Caco-2 (cell line): ENCODE measurements around the gene TAF15. TPM values are rescaled to one million over a fixed set of nuclear protein-coding genes. Genes with fewer than 3 reads are reported as not detected.

Source experiments
- BruUV-seq: library from RNA; stranded (reverse); fragments of 400-500 nt; replicated peaks from 2 replicates; lab custom pipeline; 2021; lab: Mats Ljungman, UMichigan
- CTCF ChIA-PET: fragments of 300-600 bp; sonication (Branson Sonifier 250); formaldehyde crosslinking; loops from one replicate; lab custom pipeline; 2022; ENCODE audit warnings: antibody characterized with exemption; lab: Charles Lee
- POLR2A ChIA-PET: fragments of 300-600 bp; sonication (Branson Sonifier 250); formaldehyde crosslinking; loops from one replicate; lab custom pipeline; 2022; ENCODE audit warnings: antibody characterized with exemption; lab: Charles Lee
- DNase-seq, 2 experiments: peaks; one replicate each; pipeline versions ENCODE4 v3.0.0 to v3.0.0-alpha.2; 2020 to 2022
- H3K27me3 ChIP-seq: replicated peaks from 2 replicates; pipeline ENCODE4 v1.6.0; 2011; ENCODE audit warnings: low read length; ENCODE audit not compliant: control insufficient read depth, insufficient read depth
- H3K36me3 ChIP-seq: 2 replicates; pipeline ENCODE4 v1.5.1; 2011; ENCODE audit warnings: low read length; ENCODE audit not compliant: control insufficient read depth, insufficient read depth
- H3K4me1 ChIP-seq: fragments of 250-450 bp; sonication (Bioruptor Pico); 2 replicates; pipeline ENCODE4 v1.5.1; 2020; ENCODE audit warnings: mild to moderate bottlenecking
- H3K4me3 ChIP-seq: 2 replicates; pipeline ENCODE4 v1.5.1; 2011; ENCODE audit warnings: low read depth, mild to moderate bottlenecking, control low read depth, low read length
- H3K9me3 ChIP-seq: fragments of 250-450 bp; sonication (Bioruptor Pico); 2 replicates; pipeline ENCODE4 v1.5.1; 2020; ENCODE audit warnings: mild to moderate bottlenecking, moderate library complexity
- H3K27ac Mint-ChIP-seq: one replicate; pipeline ENCODE4 v1.8.0; 2022; ENCODE audit warnings: mixed read lengths; ENCODE audit not compliant: unreplicated experiment
- H3K27me3 Mint-ChIP-seq: one replicate; pipeline ENCODE4 v1.8.0; 2022; ENCODE audit warnings: mixed read lengths; ENCODE audit not compliant: insufficient read depth, unreplicated experiment
- H3K36me3 Mint-ChIP-seq: one replicate; pipeline ENCODE4 v1.8.0; 2022; ENCODE audit warnings: mild to moderate bottlenecking, mixed read lengths; ENCODE audit not compliant: insufficient read depth, unreplicated experiment
- H3K4me1 Mint-ChIP-seq: one replicate; pipeline ENCODE4 v1.8.0; 2022; ENCODE audit warnings: low read depth, mixed read lengths; ENCODE audit not compliant: unreplicated experiment
- H3K4me3 Mint-ChIP-seq: one replicate; pipeline ENCODE4 v1.8.0; 2022; ENCODE audit warnings: mild to moderate bottlenecking, moderate library complexity, mixed read lengths; ENCODE audit not compliant: unreplicated experiment
- H3K9me3 Mint-ChIP-seq: one replicate; pipeline ENCODE4 v1.8.0; 2022; ENCODE audit warnings: mixed read lengths; ENCODE audit not compliant: unreplicated experiment
- CTCF ChIP-seq, 2 experiments: fragments of 200-600 bp in 1 of 2; IDR thresholded peaks; 1 replicate in 1 of 2; 2 replicates in 1 of 2; pipeline versions ENCODE4 v1.5.1 to v1.8.0; 2011 to 2022; ENCODE audit warnings: antibody characterized with exemption in 1 of 2, control low read depth in 1 of 2, inconsistent platforms in 1 of 2, low read depth in 1 of 2, low read length in 1 of 2, mild to moderate bottlenecking in 1 of 2, moderate library complexity in 1 of 2; ENCODE audit not compliant: insufficient read depth in 1 of 2, severe bottlenecking in 1 of 2, unreplicated experiment in 1 of 2
- intact Hi-C: fragments of 100-400 bp; cut with micrococcal nuclease; formaldehyde crosslinking; loops from one replicate; pipeline ENCODE4 v1.10.0; 2022; ENCODE audit not compliant: unreplicated experiment
- total RNA-seq: library from RNA; stranded (reverse); gene quantifications from 2 replicates; pipeline ENCODE4 v1.2.3, GENCODE V29; 2022

The TAF15 gene
- total RNA-seq, 1 experiment from 2014 or later = 350 TPM

- H3K27me3 Mint-ChIP-seq = peaks cover 4% of the 10 kb centered on the region
- no peaks in the 10 kb centered on the region for H3K36me3 Mint-ChIP-seq
- no TSS peak for BruUV-seq
- no peaks in the 10 kb centered on the region for H3K9me3 Mint-ChIP-seq
- no peak overlapping the region for H3K4me3 ChIP-seq
- intact Hi-C loops = no loop called here
- POLR2A ChIA-PET = interaction anchor here (0.6 to 1.0 kb wide), 2 partner anchors 42 to 99 kb away, joined by 3 to 4 read pairs; partner anchors contain the start of gene TAF15
- no peaks in the 10 kb centered on the region for H3K27me3 ChIP-seq
- H3K27ac Mint-ChIP-seq = no peak overlapping the region
- H3K36me3 ChIP-seq = no peaks in the 10 kb centered on the region
- peaks cover 8% of the 10 kb centered on the region for H3K4me1 ChIP-seq
- H3K4me3 Mint-ChIP-seq = no peak overlapping the region
- TF ChIP-seq CTCF (IDR thresholded peaks at IDR 0.05; ENCODE audit: insufficient read depth in 1 of 2, low read depth in 1 of 2, low read length in 1 of 2, severe bottlenecking in 1 of 2, unreplicated experiment in 1 of 2) = peak; percentile 54 to 66
- DNase-seq = peak in 1 of 2 experiments; percentile 53
- H3K4me1 Mint-ChIP-seq = peaks cover under 1% of the 10 kb centered on the region
- CTCF ChIA-PET = interaction anchor here (0.7 to 1.2 kb wide), 4 partner anchors 22 to 61 kb away, joined by 3 to 8 read pairs (median 5); partner anchors contain the start of gene TAF15
- H3K9me3 ChIP-seq = no peaks in the 10 kb centered on the region
These were observed 42.3 kb upstream of the TAF15 start for GRCh38 chr17:35766903-35767510.

- Histone ChIP-seq H3K9me3 (no peaks in the 10 kb centered on the region), H3K27me3 (no peaks in the 10 kb centered on the region), H3K4me1 (peaks cover 5% of the 10 kb centered on the region; the same call in 1 of the 2 replicates), H3K36me3 (no peaks in the 10 kb centered on the region), H3K4me3 (no peak overlapping the region)
- Mint-ChIP-seq H3K27ac (no peak overlapping the region), H3K4me3 (no peak overlapping the region), H3K9me3 (no peaks in the 10 kb centered on the region), H3K27me3 (peaks cover 4% of the 10 kb centered on the region), H3K4me1 (no peaks in the 10 kb centered on the region), H3K36me3 (no peaks in the 10 kb centered on the region)
- DNase-seq = no peak
- intact Hi-C loops = no loop called here
- TF ChIP-seq CTCF (IDR thresholded peaks at IDR 0.05; ENCODE audit: insufficient read depth in 1 of 2, low read depth in 1 of 2, low read length in 1 of 2, severe bottlenecking in 1 of 2, unreplicated experiment in 1 of 2) = no peak
- BruUV-seq = no TSS peak
- CTCF ChIA-PET = interaction anchor here (0.6 to 0.8 kb wide), 2 partner anchors 9 to 12 kb away, joined by 3 read pairs; no protein-coding TSS in a partner anchor
- POLR2A ChIA-PET = no interaction called here
These were observed 40.5 kb upstream of the TAF15 start for GRCh38 chr17:35768797-35769196.

GRCh38 chr17:35769895-35770486 is 39.3 kb upstream of the TAF15 start:
- Mint-ChIP-seq H3K4me1 (no peaks in the 10 kb centered on the region), H3K4me3 (no peak overlapping the region), H3K9me3 (no peaks in the 10 kb centered on the region), H3K27me3 (peaks cover 4% of the 10 kb centered on the region), H3K36me3 (no peaks in the 10 kb centered on the region), H3K27ac (no peak overlapping the region)
- no peaks in the 10 kb centered on the region for H3K9me3 ChIP-seq
- no peaks in the 10 kb centered on the region for H3K36me3 ChIP-seq
- no TSS peak for BruUV-seq
- no peak overlapping the region for H3K4me3 ChIP-seq
- POLR2A ChIA-PET = no interaction called here
- peaks cover under 1% of the 10 kb centered on the region; the same call in 1 of the 2 replicates for H3K4me1 ChIP-seq
- intact Hi-C loops = no loop called here
- no peaks in the 10 kb centered on the region for H3K27me3 ChIP-seq
- CTCF ChIA-PET = interaction anchor here (1.9 kb wide), 1 partner anchor 39 kb away, joined by 10 read pairs; the partner anchor contains the start of gene TAF15
- TF ChIP-seq CTCF (IDR thresholded peaks at IDR 0.05; ENCODE audit: insufficient read depth in 1 of 2, low read depth in 1 of 2, low read length in 1 of 2, severe bottlenecking in 1 of 2, unreplicated experiment in 1 of 2) = peak in 1 of 2 experiments; percentile 45
- no peak for DNase-seq
